ENCODE data around the gene KCNQ2. TPM values are rescaled to one million over a fixed set of nuclear protein-coding genes. Genes with fewer than 3 reads are reported as not detected.

The KCNQ2 gene
- total RNA-seq, 1 experiment from 2014 or later, result 86.5 TPM

DNA sequence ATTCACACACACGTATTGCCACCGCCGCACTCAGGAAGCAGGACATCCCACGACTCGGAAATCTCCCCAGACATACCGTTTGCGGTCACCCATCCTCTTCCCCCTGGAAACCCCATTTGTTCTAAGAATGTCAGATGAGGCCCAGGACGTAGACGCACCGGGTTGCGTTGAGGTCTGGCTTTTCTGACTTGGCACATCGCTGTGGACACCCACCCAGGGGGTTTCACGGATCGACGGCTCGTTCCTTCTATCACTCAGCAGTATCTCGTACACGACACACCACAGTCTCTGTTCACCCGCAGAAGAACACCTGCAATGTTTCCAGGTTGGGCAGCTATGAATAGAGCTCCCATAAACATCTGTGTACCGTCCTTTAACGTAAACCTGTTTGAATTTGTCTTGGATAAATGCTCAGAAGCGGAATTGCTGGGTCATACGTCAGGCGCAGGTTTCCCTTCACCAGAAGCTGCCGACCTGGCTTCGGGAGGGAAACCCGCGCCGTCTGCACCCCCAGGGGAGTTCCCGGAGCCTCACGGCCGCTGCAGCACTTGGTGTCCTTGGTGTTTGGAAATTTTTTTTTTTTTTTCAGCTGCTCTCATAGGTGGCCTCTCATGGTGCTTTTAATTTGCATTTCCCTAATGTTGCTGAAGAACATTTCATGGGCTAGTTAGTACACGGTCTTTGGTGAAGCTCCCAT, 35.8 kb upstream of the KCNQ2 start (continued):
- TF ChIP-seq, protein P1, sequence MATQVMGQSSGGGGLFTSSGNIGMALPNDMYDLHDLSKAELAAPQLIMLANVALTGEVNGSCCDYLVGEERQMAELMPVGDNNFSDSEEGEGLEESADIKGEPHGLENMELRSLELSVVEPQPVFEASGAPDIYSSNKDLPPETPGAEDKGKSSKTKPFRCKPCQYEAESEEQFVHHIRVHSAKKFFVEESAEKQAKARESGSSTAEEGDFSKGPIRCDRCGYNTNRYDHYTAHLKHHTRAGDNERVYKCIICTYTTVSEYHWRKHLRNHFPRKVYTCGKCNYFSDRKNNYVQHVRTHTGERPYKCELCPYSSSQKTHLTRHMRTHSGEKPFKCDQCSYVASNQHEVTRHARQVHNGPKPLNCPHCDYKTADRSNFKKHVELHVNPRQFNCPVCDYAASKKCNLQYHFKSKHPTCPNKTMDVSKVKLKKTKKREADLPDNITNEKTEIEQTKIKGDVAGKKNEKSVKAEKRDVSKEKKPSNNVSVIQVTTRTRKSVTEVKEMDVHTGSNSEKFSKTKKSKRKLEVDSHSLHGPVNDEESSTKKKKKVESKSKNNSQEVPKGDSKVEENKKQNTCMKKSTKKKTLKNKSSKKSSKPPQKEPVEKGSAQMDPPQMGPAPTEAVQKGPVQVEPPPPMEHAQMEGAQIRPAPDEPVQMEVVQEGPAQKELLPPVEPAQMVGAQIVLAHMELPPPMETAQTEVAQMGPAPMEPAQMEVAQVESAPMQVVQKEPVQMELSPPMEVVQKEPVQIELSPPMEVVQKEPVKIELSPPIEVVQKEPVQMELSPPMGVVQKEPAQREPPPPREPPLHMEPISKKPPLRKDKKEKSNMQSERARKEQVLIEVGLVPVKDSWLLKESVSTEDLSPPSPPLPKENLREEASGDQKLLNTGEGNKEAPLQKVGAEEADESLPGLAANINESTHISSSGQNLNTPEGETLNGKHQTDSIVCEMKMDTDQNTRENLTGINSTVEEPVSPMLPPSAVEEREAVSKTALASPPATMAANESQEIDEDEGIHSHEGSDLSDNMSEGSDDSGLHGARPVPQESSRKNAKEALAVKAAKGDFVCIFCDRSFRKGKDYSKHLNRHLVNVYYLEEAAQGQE (IDR thresholded peaks at IDR 0.05; ENCODE audit: low read depth), result no peak
- no peak for TF ChIP-seq POLR2AphosphoS5 (IDR thresholded peaks at IDR 0.05; ENCODE audit: low read depth, low read length)
- TF ChIP-seq EGR1 (IDR thresholded peaks at IDR 0.05; ENCODE audit: low read depth), result no peak

DNA sequence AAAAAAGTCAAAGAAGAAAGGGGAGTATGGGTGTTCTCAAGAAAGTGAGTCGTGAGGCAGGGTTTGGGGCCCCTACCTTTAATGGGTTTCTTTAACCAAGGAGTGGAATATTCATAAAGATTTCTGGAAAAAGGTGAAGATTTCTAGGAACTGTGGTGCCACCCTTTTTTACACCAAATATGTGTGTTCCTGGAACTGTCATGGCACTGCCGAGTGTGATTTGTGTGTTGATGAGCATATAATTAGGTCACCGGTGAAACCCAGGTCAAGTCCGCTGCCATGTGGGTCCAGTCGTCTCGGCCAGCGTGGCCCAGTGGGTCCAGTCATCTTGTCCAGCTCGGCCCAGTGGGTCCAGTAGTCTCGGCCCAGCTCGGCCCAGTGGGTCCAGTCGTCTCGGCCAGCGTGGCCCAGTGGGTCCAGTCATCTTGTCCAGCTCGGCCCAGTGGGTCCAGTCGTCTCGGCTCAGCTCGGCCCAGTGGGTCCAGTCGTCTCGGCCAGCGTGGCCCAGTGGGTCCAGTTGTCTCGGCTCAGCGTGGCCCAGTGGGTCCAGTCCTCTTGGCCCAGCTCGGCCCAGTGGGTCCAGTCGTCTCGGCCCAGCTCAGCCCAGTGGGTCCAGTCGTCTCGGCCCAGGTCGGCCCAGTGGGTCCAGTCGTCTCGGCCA, 34.8 kb upstream of the KCNQ2 start:
- no peak overlapping the region for H3K4me3 ChIP-seq (replicated peaks in 1 of 2; ENCODE audit: low read depth in 1 of 2, low read length in 2 of 2)
- ATAC-seq (no peak), DNase-seq (ENCODE audit: low read depth, low spot score) (no peak)
- BruUV-seq (replicated peaks), result no TSS peak
- POLR2A ChIA-PET, result no interaction called here
- intact Hi-C loops (cut with micrococcal nuclease), result no loop called here
- no peaks in the 10 kb centered on the region for H3K9me2 ChIP-seq (ENCODE audit: insufficient read depth)
- no peaks in the 10 kb centered on the region; a peak in 1 of 4 replicates for H3K9me3 ChIP-seq (ENCODE audit: control insufficient read depth in 1 of 2, insufficient read depth in 1 of 2, low read depth in 1 of 2, low read length in 2 of 2)
- CTCF ChIA-PET, result no interaction called here
- H4K20me1 ChIP-seq (ENCODE audit: insufficient read depth), result no peaks in the 10 kb centered on the region
- H2AFZ ChIP-seq (ENCODE audit: low read depth, low read length, poor library complexity, severe bottlenecking), result no peak overlapping the region
- H3K27me3 ChIP-seq (ENCODE audit: insufficient read depth, low read length), result no peaks in the 10 kb centered on the region
- TF ChIP-seq POLR2AphosphoS5 (IDR thresholded peaks at IDR 0.05; ENCODE audit: low read depth, low read length), result no peak
- no peak for TF ChIP-seq RAD21 (IDR thresholded peaks at IDR 0.05; ENCODE audit: low read depth)
- TF ChIP-seq EGR1 (IDR thresholded peaks at IDR 0.05; ENCODE audit: low read depth), result no peak
- TF ChIP-seq, protein P2, sequence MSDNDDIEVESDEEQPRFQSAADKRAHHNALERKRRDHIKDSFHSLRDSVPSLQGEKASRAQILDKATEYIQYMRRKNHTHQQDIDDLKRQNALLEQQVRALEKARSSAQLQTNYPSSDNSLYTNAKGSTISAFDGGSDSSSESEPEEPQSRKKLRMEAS (IDR thresholded peaks at IDR 0.05), result no peak
- TF ChIP-seq, protein P3, sequence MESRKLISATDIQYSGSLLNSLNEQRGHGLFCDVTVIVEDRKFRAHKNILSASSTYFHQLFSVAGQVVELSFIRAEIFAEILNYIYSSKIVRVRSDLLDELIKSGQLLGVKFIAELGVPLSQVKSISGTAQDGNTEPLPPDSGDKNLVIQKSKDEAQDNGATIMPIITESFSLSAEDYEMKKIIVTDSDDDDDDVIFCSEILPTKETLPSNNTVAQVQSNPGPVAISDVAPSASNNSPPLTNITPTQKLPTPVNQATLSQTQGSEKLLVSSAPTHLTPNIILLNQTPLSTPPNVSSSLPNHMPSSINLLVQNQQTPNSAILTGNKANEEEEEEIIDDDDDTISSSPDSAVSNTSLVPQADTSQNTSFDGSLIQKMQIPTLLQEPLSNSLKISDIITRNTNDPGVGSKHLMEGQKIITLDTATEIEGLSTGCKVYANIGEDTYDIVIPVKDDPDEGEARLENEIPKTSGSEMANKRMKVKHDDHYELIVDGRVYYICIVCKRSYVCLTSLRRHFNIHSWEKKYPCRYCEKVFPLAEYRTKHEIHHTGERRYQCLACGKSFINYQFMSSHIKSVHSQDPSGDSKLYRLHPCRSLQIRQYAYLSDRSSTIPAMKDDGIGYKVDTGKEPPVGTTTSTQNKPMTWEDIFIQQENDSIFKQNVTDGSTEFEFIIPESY (IDR thresholded peaks at IDR 0.05; ENCODE audit: extremely low read depth, insufficient replicate concordance, low read length), result no peak
- TF ChIP-seq SRF (IDR thresholded peaks at IDR 0.05; ENCODE audit: low read depth), result no peak
- no peak for TF ChIP-seq ZFX (IDR thresholded peaks at IDR 0.05)
- TF ChIP-seq, protein P4, sequence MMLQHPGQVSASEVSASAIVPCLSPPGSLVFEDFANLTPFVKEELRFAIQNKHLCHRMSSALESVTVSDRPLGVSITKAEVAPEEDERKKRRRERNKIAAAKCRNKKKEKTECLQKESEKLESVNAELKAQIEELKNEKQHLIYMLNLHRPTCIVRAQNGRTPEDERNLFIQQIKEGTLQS (IDR thresholded peaks at IDR 0.05), result no peak
- peaks cover 3% of the 10 kb centered on the region in 2 experiments; a peak in 3 of 4 replicates for H3K4me1 ChIP-seq (ENCODE audit: control insufficient read depth in 1 of 2, insufficient read depth in 2 of 2, low read length in 2 of 2)
- RAD21 ChIA-PET (ENCODE audit: low non-redundant PET in 1 of 2, low total read pairs in 2 of 2, uncharacterized antibody in 2 of 2, unreplicated experiment in 2 of 2), result no interaction called here
- no peak overlapping the region for H3K9ac ChIP-seq (ENCODE audit: low read length)
- H3K27ac ChIP-seq (ENCODE audit: low read depth, low read length), result no peak overlapping the region
- H3K79me2 ChIP-seq (ENCODE audit: insufficient read depth, low read length), result no peaks in the 10 kb centered on the region
- no peaks in the 10 kb centered on the region for H3K36me3 ChIP-seq (ENCODE audit: control insufficient read depth in 1 of 2, insufficient read depth in 2 of 2, low read length in 2 of 2)
- H3K4me2 ChIP-seq (ENCODE audit: low read length), result no peak overlapping the region

All from HCT116 (cell line).